Epithelial cell of esophagus (primary cell): ENCODE data around the gene ZNF444.
"Not testable (repeated sequence)": the region's sequence is repeated elsewhere in the genome, so short reads cannot be mapped to it uniquely, and the experiment has no call there.

Experiments
- DNase-seq: peaks from one replicate; pipeline ENCODE4 v3.0.0; 2010; ENCODE audit warnings: low read depth
- H3K4me3 ChIP-seq: 2 replicates; pipeline ENCODE4 v1.5.1; 2011; ENCODE audit warnings: mild to moderate bottlenecking, low read length, control low read depth
- CTCF ChIP-seq: IDR thresholded peaks from 2 replicates; pipeline ENCODE4 v1.5.1; 2011; ENCODE audit warnings: low read depth, mild to moderate bottlenecking, low read length, control low read depth, inconsistent platforms; ENCODE audit not compliant: insufficient read depth; ENCODE audit errors: missing control alignments

ZNF444 gene

DNA sequence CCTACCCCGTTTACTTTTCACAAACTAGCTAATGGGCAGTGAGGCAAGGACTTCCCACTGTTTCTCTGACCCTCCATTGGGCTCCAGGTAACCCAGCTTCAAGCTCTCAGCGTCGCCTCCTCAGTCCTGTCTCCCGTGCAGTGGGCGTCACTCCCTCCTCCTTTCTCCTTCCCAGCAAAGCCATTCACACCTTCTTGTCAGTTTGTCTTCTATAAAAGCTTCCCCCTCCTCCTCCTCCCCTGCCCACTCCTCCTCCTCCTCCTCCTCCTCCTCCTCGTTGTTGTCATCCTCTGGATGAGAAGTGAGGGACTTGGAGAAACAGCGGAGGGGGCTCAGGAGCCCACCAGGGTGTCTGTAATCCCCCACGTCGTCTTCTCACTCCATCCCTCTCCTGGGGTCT, 33.0 kb downstream of the ZNF444 start:
- DNase-seq, result no peak
- TF ChIP-seq CTCF, result no peak
- no peak overlapping the region for H3K4me3 ChIP-seq

GRCh38 chr19:56174550-56174949, 33.5 kb downstream of the ZNF444 start:
- no peak for DNase-seq
- no peak overlapping the region for H3K4me3 ChIP-seq
- TF ChIP-seq CTCF, result no peak

DNA sequence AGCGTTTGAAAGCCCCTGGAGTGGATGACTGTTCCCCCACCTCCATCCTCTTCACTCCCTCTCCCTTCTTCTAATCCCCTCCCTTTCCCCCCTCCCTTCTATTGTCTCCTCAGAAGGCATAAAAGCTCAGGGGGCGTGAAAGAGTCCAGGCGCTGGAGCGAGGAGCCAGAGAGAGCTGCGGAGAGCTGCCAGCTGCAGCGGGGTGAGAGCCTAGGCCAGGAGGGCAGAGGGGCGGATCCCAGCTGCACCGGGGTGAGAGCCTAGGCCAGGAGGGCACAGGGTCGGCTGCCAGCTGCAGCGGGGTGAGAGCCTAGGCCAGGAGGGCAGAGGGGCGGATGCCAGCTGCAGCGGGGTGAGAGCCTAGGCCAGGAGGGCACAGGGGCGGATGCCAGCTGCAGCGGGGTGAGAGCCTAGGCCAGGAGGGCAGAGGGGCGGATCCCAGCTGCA, 34.8 kb downstream of the ZNF444 start, which contains the start of gene GALP:
GALP (plus strand) TSS at position 148 of the 447 bp plus-strand sequence. CDS start 1,101 bp downstream, outside the sequence.
- DNase-seq, H3K4me3 ChIP-seq: not testable (repeated sequence)

DNA sequence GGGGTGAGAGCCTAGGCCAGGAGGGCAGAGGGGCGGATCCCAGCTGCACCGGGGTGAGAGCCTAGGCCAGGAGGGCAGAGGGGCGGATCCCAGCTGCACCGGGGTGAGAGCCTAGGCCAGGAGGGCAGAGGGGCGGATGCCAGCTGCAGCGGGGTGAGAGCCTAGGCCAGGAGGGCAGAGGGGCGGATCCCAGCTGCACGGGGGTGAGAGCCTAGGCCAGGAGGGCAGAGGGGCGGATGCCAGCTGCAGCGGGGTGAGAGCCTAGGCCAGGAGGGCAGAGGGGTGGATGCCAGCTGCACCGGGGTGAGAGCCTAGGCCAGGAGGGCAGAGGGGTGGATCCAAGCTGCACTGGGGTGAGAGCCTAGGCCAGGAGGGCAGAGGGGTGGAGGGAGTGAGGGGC, 35.2 kb downstream of the ZNF444 start:
- H3K4me3 ChIP-seq, DNase-seq: not testable (repeated sequence)

DNA sequence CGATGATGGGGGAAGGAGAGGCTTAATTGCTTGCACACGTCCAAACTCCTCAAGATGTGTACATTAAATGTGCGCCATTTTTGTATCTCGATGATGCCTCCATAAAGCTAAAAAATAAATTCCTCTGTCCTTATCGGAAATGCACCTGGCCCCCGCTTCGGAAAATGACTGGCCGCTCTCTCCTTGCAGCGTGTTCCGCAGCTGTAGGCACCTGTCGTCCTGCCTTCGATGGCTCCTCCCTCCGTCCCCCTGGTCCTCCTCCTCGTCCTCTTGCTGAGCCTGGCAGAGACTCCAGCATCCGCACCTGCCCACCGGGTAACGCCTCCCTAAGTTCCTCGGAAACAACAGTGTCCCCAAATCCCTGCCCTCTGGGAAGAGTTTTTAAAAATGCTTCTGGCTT, 35.8 kb downstream of the ZNF444 start:
- no peak for DNase-seq
- no peak for TF ChIP-seq CTCF

GRCh38 chr19:56177564-56178243, 36.6 kb downstream of the ZNF444 start:
- no peak overlapping the region for H3K4me3 ChIP-seq
- no peak for DNase-seq
- no peak for TF ChIP-seq CTCF

More for the DNA sequence above, 35.8 kb downstream of the ZNF444 start:
- no peak overlapping the region for H3K4me3 ChIP-seq

DNA sequence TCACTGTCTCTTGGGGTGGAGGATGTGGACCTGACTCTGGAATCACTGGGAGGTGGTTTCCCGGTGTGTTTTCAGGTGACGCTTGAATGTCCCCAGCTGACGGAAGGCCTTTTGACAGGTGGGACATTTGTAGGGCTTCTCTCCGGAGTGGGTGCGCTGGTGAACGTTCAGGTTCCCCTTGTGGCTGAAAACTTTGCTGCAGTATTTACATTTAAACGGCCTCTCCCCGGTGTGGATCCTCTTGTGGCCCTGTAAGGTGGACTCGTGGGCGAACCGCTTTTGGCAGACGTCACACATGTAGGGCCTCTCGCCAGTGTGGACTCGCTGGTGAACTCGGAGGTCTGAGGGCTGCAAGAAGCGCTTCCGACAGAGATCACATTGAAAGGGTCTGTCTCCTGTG, 48.7 kb downstream of the ZNF444 start:
- no peak for TF ChIP-seq CTCF
- no peak for DNase-seq
- no peak overlapping the region for H3K4me3 ChIP-seq

DNA sequence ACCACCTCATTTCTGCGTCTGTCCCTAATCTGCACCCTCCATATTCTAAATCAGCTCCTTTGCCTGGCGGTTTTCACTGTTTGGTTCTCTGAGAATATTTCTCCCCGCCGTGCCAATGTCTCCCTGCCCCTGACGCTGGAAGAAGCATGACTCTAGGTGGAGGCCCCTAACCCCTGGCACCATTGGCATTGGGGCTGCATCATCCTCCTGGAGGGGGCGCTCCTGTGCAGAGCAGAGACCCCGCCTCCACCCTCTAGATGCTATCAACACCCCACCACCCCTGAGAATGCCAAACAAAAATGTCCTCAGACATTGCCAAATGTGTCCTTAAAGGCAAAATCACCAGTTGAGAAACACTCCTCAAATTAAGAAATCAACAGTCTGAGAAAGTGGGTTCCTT, 50.0 kb downstream of the ZNF444 start:
- H3K4me3 ChIP-seq, result no peak overlapping the region
- DNase-seq, result no peak
- TF ChIP-seq CTCF, result no peak
